Panc1 (cell line): Measurements from ENCODE around the gene SERTM2. TPM values are rescaled to one million over a fixed set of nuclear protein-coding genes. Genes with fewer than 3 reads are reported as not detected.
"Not testable (repeated sequence)": the region's sequence is repeated elsewhere in the genome, so short reads cannot be mapped to it uniquely, and the experiment has no call there.

Experiments used
- ATAC-seq: fragments of 200-7000 bp; cut with Tn5 transposase; 2 replicates; pipeline ENCODE4 v1.9.1; 2020; ENCODE audit warnings: mild to moderate bottlenecking, moderate library complexity
- BruUV-seq: library from RNA; stranded (reverse); fragments of 400-500 nt; replicated peaks from 2 replicates; lab custom pipeline; 2021; lab: Mats Ljungman, UMichigan
- CTCF ChIA-PET: fragments of 300-600 bp; sonication (Branson Sonifier 250); formaldehyde crosslinking; loops from one replicate; lab custom pipeline; 2022; ENCODE audit warnings: antibody characterized with exemption; lab: Charles Lee
- POLR2A ChIA-PET: fragments of 300-600 bp; sonication (Branson Sonifier 250); formaldehyde crosslinking; loops from one replicate; lab custom pipeline; 2022; ENCODE audit warnings: antibody characterized with exemption; lab: Charles Lee
- DNase-seq: peaks from one replicate; pipeline ENCODE4 v3.0.0-alpha.2; 2010; ENCODE audit warnings: low read depth, low spot score
- H3K27ac ChIP-seq: 2 replicates; pipeline ENCODE4 v1.5.1; 2011; ENCODE audit warnings: mild to moderate bottlenecking, low read length, inconsistent platforms
- H3K27me3 ChIP-seq: fragments of 200-500 bp; sonication (Bioruptor generic); 2 replicates; pipeline ENCODE4 v1.6.0; 2014; ENCODE audit warnings: low read length, inconsistent platforms; ENCODE audit not compliant: control insufficient read depth, insufficient read depth
- H3K36me3 ChIP-seq: fragments of 200-500 bp; sonication (Bioruptor generic); 2 replicates; pipeline ENCODE4 v1.5.1; 2014; ENCODE audit warnings: inconsistent platforms, mild to moderate bottlenecking, low read length, moderate library complexity; ENCODE audit not compliant: control insufficient read depth, insufficient read depth
- H3K4me1 ChIP-seq: 2 replicates; pipeline ENCODE4 v1.5.1; 2011; ENCODE audit warnings: inconsistent platforms, mild to moderate bottlenecking, low read length, moderate library complexity; ENCODE audit not compliant: control insufficient read depth, insufficient read depth
- H3K4me3 ChIP-seq, 2 experiments: 2 replicates each; pipeline ENCODE4 v1.5.1; 2011 to 2012; ENCODE audit warnings: low read depth in 2 of 2, low read length in 2 of 2, mild to moderate bottlenecking in 2 of 2, inconsistent platforms in 1 of 2, moderate library complexity in 1 of 2
- H3K9me3 ChIP-seq: fragments of 200-500 bp; sonication (Bioruptor generic); 2 replicates; pipeline ENCODE4 v1.5.1; 2014; ENCODE audit warnings: low read depth, mild to moderate bottlenecking, inconsistent platforms, low read length, moderate library complexity; ENCODE audit not compliant: control insufficient read depth, insufficient read depth
- POLR2AphosphoS5 ChIP-seq: IDR thresholded peaks from 2 replicates; pipeline ENCODE4 v1.6.1; 2012; ENCODE audit warnings: mild to moderate bottlenecking, low read depth, low read length, moderate library complexity
- SIN3A ChIP-seq: IDR thresholded peaks from 2 replicates; pipeline ENCODE4 v1.6.1; 2012; ENCODE audit warnings: low read depth, mild to moderate bottlenecking, low read length, moderate library complexity, borderline replicate concordance; ENCODE audit not compliant: insufficient read depth
- TCF7L2 ChIP-seq: IDR thresholded peaks from 2 replicates; pipeline ENCODE4 v1.6.1; 2011; ENCODE audit warnings: mild to moderate bottlenecking, low read depth, low read length, inconsistent platforms
- in situ Hi-C: cut with HindIII; loops from 2 replicates; pipeline ENCODE4 v1.10.0; 2016; ENCODE audit warnings: low sequenced_read_pairs, low pct_unique_long_range_greater_than_20kb
- intact Hi-C: fragments of 100-400 bp; cut with micrococcal nuclease; formaldehyde crosslinking; loops from one replicate; pipeline ENCODE4 v1.10.0; 2022; ENCODE audit not compliant: unreplicated experiment
- total RNA-seq: library from RNA; stranded (reverse); gene quantifications from one replicate; pipeline ENCODE4 v1.2.1, GENCODE V29; 2021; ENCODE audit not compliant: unreplicated experiment
- TF ChIP-seq, protein P1 (sequence below), 2 experiments: IDR thresholded peaks; 2 replicates each; pipeline ENCODE4 v1.6.1; 2011 to 2012; ENCODE audit warnings: low read depth in 2 of 2, control low read depth in 1 of 2, low read length in 1 of 2, mild to moderate bottlenecking in 1 of 2, moderate library complexity in 1 of 2; ENCODE audit not compliant: insufficient read depth in 1 of 2
- TF ChIP-seq, protein P2 (sequence below): fragments of 450-650 bp; IDR thresholded peaks from 2 replicates; pipeline ENCODE4 v1.5.1; 2017; ENCODE audit warnings: mild to moderate bottlenecking

SERTM2 gene
- total RNA-seq, 1 experiment from 2014 or later = not detected

DNA sequence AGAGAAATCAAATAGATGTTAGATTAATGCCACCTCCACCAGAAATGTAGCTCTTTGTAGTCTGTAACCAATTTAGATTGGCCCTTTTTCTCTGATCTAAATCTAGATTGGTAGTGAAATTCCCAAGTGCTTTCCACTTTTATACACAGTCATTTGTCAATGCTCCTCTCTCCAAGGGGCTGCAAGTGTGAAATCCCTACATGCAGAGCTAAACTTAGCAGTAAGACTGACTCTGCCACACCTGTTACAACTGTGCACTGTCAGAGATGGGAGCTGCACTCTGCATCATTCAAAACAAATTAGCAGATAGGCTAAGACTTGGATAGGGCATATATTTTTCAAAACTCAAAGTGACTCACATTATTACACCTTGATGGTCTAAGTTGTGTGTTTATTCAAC, 9.1 kb downstream of the SERTM2 start:
- no peaks in the 10 kb centered on the region for H3K9me3 ChIP-seq
- no peaks in the 10 kb centered on the region for H3K36me3 ChIP-seq
- no peak overlapping the region for H3K27ac ChIP-seq
- intact Hi-C loops (no loop called here), in situ Hi-C loops (no loop called here)
- no peak overlapping the region for H3K4me3 ChIP-seq
- BruUV-seq = no TSS peak
- TF ChIP-seq TCF7L2 (no peak), SIN3A (no peak)
- TF ChIP-seq, protein P1, sequence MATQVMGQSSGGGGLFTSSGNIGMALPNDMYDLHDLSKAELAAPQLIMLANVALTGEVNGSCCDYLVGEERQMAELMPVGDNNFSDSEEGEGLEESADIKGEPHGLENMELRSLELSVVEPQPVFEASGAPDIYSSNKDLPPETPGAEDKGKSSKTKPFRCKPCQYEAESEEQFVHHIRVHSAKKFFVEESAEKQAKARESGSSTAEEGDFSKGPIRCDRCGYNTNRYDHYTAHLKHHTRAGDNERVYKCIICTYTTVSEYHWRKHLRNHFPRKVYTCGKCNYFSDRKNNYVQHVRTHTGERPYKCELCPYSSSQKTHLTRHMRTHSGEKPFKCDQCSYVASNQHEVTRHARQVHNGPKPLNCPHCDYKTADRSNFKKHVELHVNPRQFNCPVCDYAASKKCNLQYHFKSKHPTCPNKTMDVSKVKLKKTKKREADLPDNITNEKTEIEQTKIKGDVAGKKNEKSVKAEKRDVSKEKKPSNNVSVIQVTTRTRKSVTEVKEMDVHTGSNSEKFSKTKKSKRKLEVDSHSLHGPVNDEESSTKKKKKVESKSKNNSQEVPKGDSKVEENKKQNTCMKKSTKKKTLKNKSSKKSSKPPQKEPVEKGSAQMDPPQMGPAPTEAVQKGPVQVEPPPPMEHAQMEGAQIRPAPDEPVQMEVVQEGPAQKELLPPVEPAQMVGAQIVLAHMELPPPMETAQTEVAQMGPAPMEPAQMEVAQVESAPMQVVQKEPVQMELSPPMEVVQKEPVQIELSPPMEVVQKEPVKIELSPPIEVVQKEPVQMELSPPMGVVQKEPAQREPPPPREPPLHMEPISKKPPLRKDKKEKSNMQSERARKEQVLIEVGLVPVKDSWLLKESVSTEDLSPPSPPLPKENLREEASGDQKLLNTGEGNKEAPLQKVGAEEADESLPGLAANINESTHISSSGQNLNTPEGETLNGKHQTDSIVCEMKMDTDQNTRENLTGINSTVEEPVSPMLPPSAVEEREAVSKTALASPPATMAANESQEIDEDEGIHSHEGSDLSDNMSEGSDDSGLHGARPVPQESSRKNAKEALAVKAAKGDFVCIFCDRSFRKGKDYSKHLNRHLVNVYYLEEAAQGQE (IDR thresholded peaks at IDR 0.05; ENCODE audit: insufficient read depth in 1 of 2, low read depth in 2 of 2, low read length in 1 of 2) = no peak
- ATAC-seq (no peak), DNase-seq (no peak)
- H3K27me3 ChIP-seq = no peaks in the 10 kb centered on the region
- ChIA-PET POLR2A (no interaction called here), CTCF (no interaction called here)
- H3K4me1 ChIP-seq = no peaks in the 10 kb centered on the region

DNA sequence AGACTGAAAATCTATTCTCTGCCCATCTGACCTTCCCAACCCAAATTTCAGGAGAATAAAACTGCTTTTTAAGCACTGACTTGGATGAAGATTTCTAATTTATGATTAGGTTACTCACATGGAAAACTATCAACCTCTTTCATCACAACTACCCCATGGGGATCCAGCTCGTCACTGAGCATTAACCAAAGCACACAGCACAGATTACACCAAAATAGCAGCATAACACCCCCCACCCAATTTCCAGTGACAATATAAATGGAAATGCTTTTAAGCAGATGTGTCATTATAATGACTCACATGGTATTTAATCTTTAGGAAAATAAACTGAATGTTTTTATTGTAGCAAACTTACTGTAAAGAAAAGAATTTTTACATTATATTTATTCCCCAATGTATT, 9.7 kb downstream of the SERTM2 start:
- intact Hi-C loops = no loop called here
- Histone ChIP-seq H3K27me3 (no peaks in the 10 kb centered on the region), H3K4me3 (no peak overlapping the region), H3K27ac (no peak overlapping the region), H3K9me3 (no peaks in the 10 kb centered on the region), H3K4me1 (no peaks in the 10 kb centered on the region), H3K36me3 (no peaks in the 10 kb centered on the region)
- TF ChIP-seq, protein P2, sequence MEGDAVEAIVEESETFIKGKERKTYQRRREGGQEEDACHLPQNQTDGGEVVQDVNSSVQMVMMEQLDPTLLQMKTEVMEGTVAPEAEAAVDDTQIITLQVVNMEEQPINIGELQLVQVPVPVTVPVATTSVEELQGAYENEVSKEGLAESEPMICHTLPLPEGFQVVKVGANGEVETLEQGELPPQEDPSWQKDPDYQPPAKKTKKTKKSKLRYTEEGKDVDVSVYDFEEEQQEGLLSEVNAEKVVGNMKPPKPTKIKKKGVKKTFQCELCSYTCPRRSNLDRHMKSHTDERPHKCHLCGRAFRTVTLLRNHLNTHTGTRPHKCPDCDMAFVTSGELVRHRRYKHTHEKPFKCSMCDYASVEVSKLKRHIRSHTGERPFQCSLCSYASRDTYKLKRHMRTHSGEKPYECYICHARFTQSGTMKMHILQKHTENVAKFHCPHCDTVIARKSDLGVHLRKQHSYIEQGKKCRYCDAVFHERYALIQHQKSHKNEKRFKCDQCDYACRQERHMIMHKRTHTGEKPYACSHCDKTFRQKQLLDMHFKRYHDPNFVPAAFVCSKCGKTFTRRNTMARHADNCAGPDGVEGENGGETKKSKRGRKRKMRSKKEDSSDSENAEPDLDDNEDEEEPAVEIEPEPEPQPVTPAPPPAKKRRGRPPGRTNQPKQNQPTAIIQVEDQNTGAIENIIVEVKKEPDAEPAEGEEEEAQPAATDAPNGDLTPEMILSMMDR = no peak
- BruUV-seq = no TSS peak
- DNase-seq (no peak), ATAC-seq (no peak)
- POLR2A ChIA-PET = no interaction called here
- in situ Hi-C loops = no loop called here
- CTCF ChIA-PET = no interaction called here

DNA sequence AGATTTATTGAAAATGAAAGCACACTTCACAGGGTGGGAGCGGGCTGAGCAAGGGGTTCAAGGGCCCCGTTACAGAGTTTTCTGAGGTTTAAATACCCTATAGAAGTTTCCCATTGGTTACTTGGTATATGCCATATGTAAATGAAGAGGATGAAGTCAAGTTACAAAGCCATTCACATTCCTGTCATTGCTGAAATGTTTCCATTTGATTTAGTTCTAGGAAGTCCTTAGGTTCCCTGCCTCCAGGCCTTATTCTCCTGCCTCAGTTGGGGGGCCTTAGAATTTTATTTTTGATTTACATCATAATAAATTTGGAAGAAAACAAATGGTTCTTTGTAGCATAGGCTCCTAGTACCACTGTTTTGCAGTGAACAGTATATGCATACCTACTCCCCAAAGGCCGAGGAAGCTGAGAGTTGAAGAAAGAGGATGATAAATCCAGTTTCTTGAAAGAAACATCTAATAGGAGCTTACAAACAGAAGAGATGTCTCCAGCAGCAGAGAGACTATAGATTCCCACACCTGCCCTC, 31.8 kb downstream of the SERTM2 start:
- POLR2A ChIA-PET = no interaction called here
- no peak for TF ChIP-seq SIN3A
- no peak for TF ChIP-seq POLR2AphosphoS5
- TF ChIP-seq, protein P1 (IDR thresholded peaks at IDR 0.05; ENCODE audit: insufficient read depth in 1 of 2, low read depth in 2 of 2, low read length in 1 of 2) = no peak
- TF ChIP-seq, protein P2 = no peak
- TF ChIP-seq TCF7L2 = no peak
- Histone ChIP-seq H3K36me3 (no peaks in the 10 kb centered on the region), H3K4me1 (no peaks in the 10 kb centered on the region), H3K27me3 (no peaks in the 10 kb centered on the region), H3K9me3 (no peaks in the 10 kb centered on the region), H3K4me3 (no peak overlapping the region), H3K27ac (no peak overlapping the region)
- ATAC-seq (no peak), DNase-seq (no peak)
- no TSS peak for BruUV-seq
- CTCF ChIA-PET = no interaction called here
- intact Hi-C loops (no loop called here), in situ Hi-C loops (no loop called here)

DNA sequence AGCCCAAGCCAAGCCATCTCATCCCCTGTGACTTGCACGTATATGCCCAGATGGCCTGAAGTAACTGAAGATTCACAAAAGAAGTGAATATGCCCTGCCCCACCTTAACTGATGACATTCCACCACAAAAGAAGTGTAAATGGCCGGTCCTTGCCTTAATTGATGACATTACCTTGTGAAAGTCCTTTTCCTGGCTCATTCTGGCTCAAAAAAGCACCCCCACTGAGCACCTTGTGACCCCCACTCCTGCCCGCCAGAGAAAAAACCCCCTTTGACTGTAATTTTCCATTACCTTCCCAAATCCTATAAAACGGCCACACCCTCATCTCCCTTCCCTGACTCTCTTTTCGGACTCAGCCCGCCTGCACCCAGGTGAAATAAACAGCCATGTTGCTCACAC, 37.8 kb downstream of the SERTM2 start:
- H3K4me1 ChIP-seq, CTCF ChIA-PET, H3K27ac ChIP-seq, ATAC-seq, H3K27me3 ChIP-seq, BruUV-seq, intact Hi-C loops, H3K9me3 ChIP-seq, H3K36me3 ChIP-seq, H3K4me3 ChIP-seq, DNase-seq, in situ Hi-C loops, POLR2A ChIA-PET: not testable (repeated sequence)
